Prostate gland (tissue), 2 donors: ENCODE data around the gene HEATR5B.

Experiments
- POLR2A ChIP-seq: fragments of 450-650 bp; IDR thresholded peaks from one replicate; pipeline ENCODE4 v1.6.1; 2016; ENCODE audit warnings: antibody characterized with exemption, mild to moderate bottlenecking
- TF ChIP-seq, protein P1 (sequence below), 4 experiments: fragments of 200-600 bp in 2 of 4; fragments of 450-650 bp in 2 of 4; sonication (generic) in 2 of 4; IDR thresholded peaks; 1 replicate in 3 of 4; 2 replicates in 1 of 4; pipeline ENCODE4 v1.5.1; 2016 to 2019; ENCODE audit warnings: antibody characterized with exemption in 4 of 4, mild to moderate bottlenecking in 2 of 4, moderate library complexity in 2 of 4

DNA sequence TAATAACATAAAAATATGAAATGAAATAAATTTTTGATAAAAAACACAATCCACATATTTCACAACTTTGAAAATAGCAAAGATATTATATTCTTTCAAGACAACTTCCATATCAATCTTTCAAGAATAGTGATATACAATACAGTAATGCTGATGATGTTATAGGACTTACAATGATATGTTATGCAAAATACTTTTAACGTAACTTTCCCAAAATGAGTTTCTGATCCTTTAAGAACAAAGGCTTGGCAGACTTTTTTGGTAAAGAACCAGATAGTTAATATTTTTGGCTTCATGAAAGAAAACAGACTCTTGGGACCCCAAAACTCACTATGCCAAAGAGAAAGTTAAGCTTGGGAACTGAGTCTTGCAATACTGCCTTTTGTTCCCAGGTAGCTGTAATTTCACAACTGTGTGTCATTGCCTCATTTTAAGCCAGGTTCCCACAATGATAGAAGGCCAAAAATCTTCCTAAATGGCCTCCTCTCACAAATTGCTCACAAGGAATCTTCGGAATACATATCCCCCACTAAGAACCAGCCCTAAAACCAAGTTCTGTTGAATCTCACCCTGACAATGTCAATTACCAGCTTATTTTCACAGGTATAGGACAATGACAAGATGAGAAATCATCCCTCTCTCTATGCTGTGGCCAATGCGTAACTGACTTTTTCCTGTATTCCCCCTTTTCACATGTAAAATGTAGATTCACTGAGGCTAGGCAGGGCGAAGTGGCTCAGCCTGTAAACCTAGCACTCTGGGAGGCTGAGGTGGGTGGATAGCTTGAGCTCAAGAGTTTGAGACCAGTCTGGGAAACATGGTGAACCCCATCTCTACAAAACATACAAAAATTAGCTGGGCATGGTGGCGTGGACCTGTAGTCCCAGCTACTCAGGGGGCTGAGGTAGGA is 63.0 kb downstream of the HEATR5B start:
- TF ChIP-seq POLR2A = no peak
- TF ChIP-seq, protein P1, sequence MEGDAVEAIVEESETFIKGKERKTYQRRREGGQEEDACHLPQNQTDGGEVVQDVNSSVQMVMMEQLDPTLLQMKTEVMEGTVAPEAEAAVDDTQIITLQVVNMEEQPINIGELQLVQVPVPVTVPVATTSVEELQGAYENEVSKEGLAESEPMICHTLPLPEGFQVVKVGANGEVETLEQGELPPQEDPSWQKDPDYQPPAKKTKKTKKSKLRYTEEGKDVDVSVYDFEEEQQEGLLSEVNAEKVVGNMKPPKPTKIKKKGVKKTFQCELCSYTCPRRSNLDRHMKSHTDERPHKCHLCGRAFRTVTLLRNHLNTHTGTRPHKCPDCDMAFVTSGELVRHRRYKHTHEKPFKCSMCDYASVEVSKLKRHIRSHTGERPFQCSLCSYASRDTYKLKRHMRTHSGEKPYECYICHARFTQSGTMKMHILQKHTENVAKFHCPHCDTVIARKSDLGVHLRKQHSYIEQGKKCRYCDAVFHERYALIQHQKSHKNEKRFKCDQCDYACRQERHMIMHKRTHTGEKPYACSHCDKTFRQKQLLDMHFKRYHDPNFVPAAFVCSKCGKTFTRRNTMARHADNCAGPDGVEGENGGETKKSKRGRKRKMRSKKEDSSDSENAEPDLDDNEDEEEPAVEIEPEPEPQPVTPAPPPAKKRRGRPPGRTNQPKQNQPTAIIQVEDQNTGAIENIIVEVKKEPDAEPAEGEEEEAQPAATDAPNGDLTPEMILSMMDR (IDR thresholded peaks at IDR 0.05) = no peak
